GM18951 (cell line): ENCODE measurements around the gene SMOC1.

ENCODE experiments used
- POLR2A ChIP-seq: IDR thresholded peaks from 4 replicates; pipeline ENCODE4 v1.6.1; 2011; ENCODE audit warnings: mild to moderate bottlenecking; ENCODE audit not compliant: insufficient read length, insufficient read depth; ENCODE audit errors: extremely low read depth
- in situ Hi-C: fragments of 300-500 bp; cut with MboI; formaldehyde crosslinking; loops from one replicate; pipeline ENCODE4 v1.12.0; 2022; ENCODE audit warnings: low sequenced_read_pairs, mixed read lengths, inconsistent platforms; ENCODE audit not compliant: unreplicated experiment

SMOC1 gene

GRCh38 chr14:69930780-69931379, 51.7 kb downstream of the SMOC1 start:
- TF ChIP-seq POLR2A: no peak

GRCh38 chr14:69931960-69932359, 52.7 kb downstream of the SMOC1 start:
- no peak for TF ChIP-seq POLR2A
- in situ Hi-C loops: no loop called here

More at GRCh38 chr14:69930780-69931379, 51.7 kb downstream of the SMOC1 start:
- in situ Hi-C loops: no loop called here

- no peak for TF ChIP-seq POLR2A
- in situ Hi-C loops: no loop called here
These were observed 53.2 kb downstream of the SMOC1 start for GRCh38 chr14:69932391-69932790.

- in situ Hi-C loops: no loop called here
- no peak for TF ChIP-seq POLR2A
These were observed 54.5 kb downstream of the SMOC1 start for GRCh38 chr14:69933623-69934275.

GRCh38 chr14:69937367-69938081, 58.3 kb downstream of the SMOC1 start:
- no peak for TF ChIP-seq POLR2A

GRCh38 chr14:69938751-69939150, 59.5 kb downstream of the SMOC1 start:
- no peak for TF ChIP-seq POLR2A
- in situ Hi-C loops: no loop called here

More at GRCh38 chr14:69937367-69938081, 58.3 kb downstream of the SMOC1 start:
- in situ Hi-C loops: no loop called here

- in situ Hi-C loops: no loop called here
- no peak for TF ChIP-seq POLR2A
These were observed 62.8 kb downstream of the SMOC1 start for GRCh38 chr14:69941768-69942742.

GRCh38 chr14:69943084-69943780, 64.0 kb downstream of the SMOC1 start:
- in situ Hi-C loops: no loop called here
- TF ChIP-seq POLR2A: no peak

- in situ Hi-C loops: no loop called here
- TF ChIP-seq POLR2A: no peak
These were observed 66.1 kb downstream of the SMOC1 start for GRCh38 chr14:69945347-69945746.

GRCh38 chr14:69945912-69946311, 66.7 kb downstream of the SMOC1 start:
- in situ Hi-C loops: no loop called here
- no peak for TF ChIP-seq POLR2A

- in situ Hi-C loops: no loop called here
- no peak for TF ChIP-seq POLR2A
These were observed 69.1 kb downstream of the SMOC1 start for GRCh38 chr14:69948351-69948750.

- in situ Hi-C loops: no loop called here
- no peak for TF ChIP-seq POLR2A
These were observed 72.0 kb downstream of the SMOC1 start for GRCh38 chr14:69951263-69951662.
